Measurements from ENCODE around the gene ARMH2. TPM values are rescaled to one million over a fixed set of nuclear protein-coding genes. Genes with fewer than 3 reads are reported as not detected.

The ARMH2 gene
- total and polyA plus RNA-seq, 9 of the 15 experiments (the other 6 are each of a cell fraction or from before 2014, with no cell fraction given): not detected

DNA sequence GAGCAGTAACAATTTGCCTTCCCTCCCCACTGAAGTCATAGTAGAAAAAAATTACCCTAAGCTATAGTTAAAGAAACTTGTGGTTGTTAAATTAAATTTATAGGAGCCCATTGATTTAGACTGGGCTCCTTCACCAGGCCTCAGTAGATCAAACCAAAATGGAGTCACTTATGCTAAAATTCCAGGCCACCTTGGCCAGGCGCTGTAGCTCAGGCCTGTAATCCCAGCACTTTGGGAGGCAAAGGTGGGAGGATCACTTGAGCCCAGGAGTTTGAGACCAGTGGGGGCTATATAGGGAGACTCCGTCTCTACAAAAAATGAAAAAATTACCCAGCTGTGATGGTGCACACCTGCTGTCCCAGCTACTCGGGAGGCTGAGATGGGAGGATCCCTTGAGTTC is 39.0 kb downstream of the ARMH2 start (continued):
- TF ChIP-seq, protein P1, sequence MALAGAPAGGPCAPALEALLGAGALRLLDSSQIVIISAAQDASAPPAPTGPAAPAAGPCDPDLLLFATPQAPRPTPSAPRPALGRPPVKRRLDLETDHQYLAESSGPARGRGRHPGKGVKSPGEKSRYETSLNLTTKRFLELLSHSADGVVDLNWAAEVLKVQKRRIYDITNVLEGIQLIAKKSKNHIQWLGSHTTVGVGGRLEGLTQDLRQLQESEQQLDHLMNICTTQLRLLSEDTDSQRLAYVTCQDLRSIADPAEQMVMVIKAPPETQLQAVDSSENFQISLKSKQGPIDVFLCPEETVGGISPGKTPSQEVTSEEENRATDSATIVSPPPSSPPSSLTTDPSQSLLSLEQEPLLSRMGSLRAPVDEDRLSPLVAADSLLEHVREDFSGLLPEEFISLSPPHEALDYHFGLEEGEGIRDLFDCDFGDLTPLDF (CRISPR knock-in tag; IDR thresholded peaks at IDR 0.05): no peak
- TF ChIP-seq ZNF41 (CRISPR knock-in tag; conservative IDR thresholded peaks at IDR 0.05): peak; percentile 81
- TF ChIP-seq, protein P2, sequence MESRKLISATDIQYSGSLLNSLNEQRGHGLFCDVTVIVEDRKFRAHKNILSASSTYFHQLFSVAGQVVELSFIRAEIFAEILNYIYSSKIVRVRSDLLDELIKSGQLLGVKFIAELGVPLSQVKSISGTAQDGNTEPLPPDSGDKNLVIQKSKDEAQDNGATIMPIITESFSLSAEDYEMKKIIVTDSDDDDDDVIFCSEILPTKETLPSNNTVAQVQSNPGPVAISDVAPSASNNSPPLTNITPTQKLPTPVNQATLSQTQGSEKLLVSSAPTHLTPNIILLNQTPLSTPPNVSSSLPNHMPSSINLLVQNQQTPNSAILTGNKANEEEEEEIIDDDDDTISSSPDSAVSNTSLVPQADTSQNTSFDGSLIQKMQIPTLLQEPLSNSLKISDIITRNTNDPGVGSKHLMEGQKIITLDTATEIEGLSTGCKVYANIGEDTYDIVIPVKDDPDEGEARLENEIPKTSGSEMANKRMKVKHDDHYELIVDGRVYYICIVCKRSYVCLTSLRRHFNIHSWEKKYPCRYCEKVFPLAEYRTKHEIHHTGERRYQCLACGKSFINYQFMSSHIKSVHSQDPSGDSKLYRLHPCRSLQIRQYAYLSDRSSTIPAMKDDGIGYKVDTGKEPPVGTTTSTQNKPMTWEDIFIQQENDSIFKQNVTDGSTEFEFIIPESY (CRISPR knock-in tag; IDR thresholded peaks at IDR 0.05): no peak
- TF ChIP-seq RB1 (IDR thresholded peaks at IDR 0.05; ENCODE audit: low read depth): no peak
- no peak for TF ChIP-seq SMARCA5 (IDR thresholded peaks at IDR 0.05)
- TF ChIP-seq, protein P3, sequence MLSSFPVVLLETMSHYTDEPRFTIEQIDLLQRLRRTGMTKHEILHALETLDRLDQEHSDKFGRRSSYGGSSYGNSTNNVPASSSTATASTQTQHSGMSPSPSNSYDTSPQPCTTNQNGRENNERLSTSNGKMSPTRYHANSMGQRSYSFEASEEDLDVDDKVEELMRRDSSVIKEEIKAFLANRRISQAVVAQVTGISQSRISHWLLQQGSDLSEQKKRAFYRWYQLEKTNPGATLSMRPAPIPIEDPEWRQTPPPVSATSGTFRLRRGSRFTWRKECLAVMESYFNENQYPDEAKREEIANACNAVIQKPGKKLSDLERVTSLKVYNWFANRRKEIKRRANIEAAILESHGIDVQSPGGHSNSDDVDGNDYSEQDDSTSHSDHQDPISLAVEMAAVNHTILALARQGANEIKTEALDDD (IDR thresholded peaks at IDR 0.05): no peak
- TF ChIP-seq, protein P4, sequence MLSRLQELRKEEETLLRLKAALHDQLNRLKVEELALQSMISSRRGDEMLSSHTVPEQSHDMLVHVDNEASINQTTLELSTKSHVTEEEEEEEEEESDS (CRISPR knock-in tag; IDR thresholded peaks at IDR 0.05): no peak
- peak; percentile 78; the same call in 1 of the 2 replicates for TF ChIP-seq DMBX1 (CRISPR knock-in tag; IDR thresholded peaks at IDR 0.05; ENCODE audit: borderline replicate concordance)
- TF ChIP-seq CREM (IDR thresholded peaks at IDR 0.05; ENCODE audit: low read depth): no peak
- 0 out of 4 replicates have a peak, but pooled peaks of 1 of the 2 experiments have one; percentile 29 for TF ChIP-seq TEAD1 (CRISPR knock-in tag; IDR thresholded peaks at IDR 0.05)
- no peak for TF ChIP-seq HNRNPL (IDR thresholded peaks at IDR 0.05; ENCODE audit: low read depth, low read length)
- 0 out of 2 replicates have a peak, but pooled peaks have one; percentile 43 for TF ChIP-seq ZNF668 (CRISPR knock-in tag; IDR thresholded peaks at IDR 0.05)
- TF ChIP-seq SMARCE1 (IDR thresholded peaks at IDR 0.05): no peak
- no peak for TF ChIP-seq ZFP30 (CRISPR knock-in tag; IDR thresholded peaks at IDR 0.05; ENCODE audit: borderline replicate concordance)
- TF ChIP-seq MEF2D (tag; conservative IDR thresholded peaks at IDR 0.05; ENCODE audit: low read depth): peak; percentile 71; the same call in 1 of the 2 replicates
- no peak for TF ChIP-seq NR4A1 (CRISPR knock-in tag; IDR thresholded peaks at IDR 0.05)
- peak; percentile 81; the same call in 1 of the 2 replicates for TF ChIP-seq NR4A1 (tag; IDR thresholded peaks at IDR 0.05)
- no peak for TF ChIP-seq ESRRB (CRISPR knock-in tag; IDR thresholded peaks at IDR 0.05; ENCODE audit: borderline replicate concordance)
- peak; percentile 85; the same call in 1 of the 2 replicates for TF ChIP-seq ZNF583 (CRISPR knock-in tag; IDR thresholded peaks at IDR 0.05)
- TF ChIP-seq TAF9B (IDR thresholded peaks at IDR 0.05; ENCODE audit: partially characterized antibody): no peak
- TF ChIP-seq RNF2 (IDR thresholded peaks at IDR 0.05): no peak
- TF ChIP-seq, protein P5, sequence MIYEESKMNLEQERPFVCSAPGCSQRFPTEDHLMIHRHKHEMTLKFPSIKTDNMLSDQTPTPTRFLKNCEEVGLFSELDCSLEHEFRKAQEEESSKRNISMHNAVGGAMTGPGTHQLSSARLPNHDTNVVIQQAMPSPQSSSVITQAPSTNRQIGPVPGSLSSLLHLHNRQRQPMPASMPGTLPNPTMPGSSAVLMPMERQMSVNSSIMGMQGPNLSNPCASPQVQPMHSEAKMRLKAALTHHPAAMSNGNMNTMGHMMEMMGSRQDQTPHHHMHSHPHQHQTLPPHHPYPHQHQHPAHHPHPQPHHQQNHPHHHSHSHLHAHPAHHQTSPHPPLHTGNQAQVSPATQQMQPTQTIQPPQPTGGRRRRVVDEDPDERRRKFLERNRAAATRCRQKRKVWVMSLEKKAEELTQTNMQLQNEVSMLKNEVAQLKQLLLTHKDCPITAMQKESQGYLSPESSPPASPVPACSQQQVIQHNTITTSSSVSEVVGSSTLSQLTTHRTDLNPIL (CRISPR knock-in tag; IDR thresholded peaks at IDR 0.05): no peak
- peak; percentile 66; the same call in 1 of the 2 replicates for TF ChIP-seq KLF6 (CRISPR knock-in tag; IDR thresholded peaks at IDR 0.05; ENCODE audit: borderline replicate concordance)
- TF ChIP-seq, protein P6, sequence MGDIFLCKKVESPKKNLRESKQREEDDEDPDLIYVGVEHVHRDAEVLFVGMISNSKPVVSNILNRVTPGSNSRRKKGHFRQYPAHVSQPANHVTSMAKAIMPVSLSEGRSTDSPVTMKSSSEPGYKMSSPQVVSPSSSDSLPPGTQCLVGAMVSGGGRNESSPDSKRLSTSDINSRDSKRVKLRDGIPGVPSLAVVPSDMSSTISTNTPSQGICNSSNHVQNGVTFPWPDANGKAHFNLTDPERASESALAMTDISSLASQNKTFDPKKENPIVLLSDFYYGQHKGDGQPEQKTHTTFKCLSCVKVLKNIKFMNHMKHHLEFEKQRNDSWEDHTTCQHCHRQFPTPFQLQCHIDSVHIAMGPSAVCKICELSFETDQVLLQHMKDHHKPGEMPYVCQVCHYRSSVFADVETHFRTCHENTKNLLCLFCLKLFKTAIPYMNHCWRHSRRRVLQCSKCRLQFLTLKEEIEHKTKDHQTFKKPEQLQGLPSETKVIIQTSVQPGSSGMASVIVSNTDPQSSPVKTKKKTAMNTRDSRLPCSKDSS (IDR thresholded peaks at IDR 0.05; ENCODE audit: low read depth, partially characterized antibody): no peak

Measured in K562 (cell line).